Liver (tissue), 9 donors: ENCODE results near the gene PLEKHA5. TPM values are rescaled to one million over a fixed set of nuclear protein-coding genes. Genes with fewer than 3 reads are reported as not detected.

ENCODE experiments used
- DNase-seq: peaks from one replicate; pipeline ENCODE4 v3.0.0-alpha.2; 2017; ENCODE audit warnings: low spot score
- H3K27ac ChIP-seq, 2 donors: one replicate each; pipeline ENCODE4 v1.7.0; 2013; ENCODE audit warnings: inconsistent platforms in 2 of 2, low read length in 2 of 2, control low read depth in 1 of 2, low read depth in 1 of 2, mild to moderate bottlenecking in 1 of 2
- H3K27me3 ChIP-seq, 4 donors: one replicate each; pipeline versions ENCODE4 v1.6.1 to v1.7.0; 2013; ENCODE audit warnings: low read length in 3 of 4, inconsistent platforms in 1 of 4, mild to moderate bottlenecking in 1 of 4, moderate library complexity in 1 of 4; ENCODE audit not compliant: control insufficient read depth in 4 of 4, insufficient read depth in 4 of 4
- H3K36me3 ChIP-seq, 4 donors: one replicate each; pipeline versions ENCODE4 v1.6.1 to v1.7.0; 2013; ENCODE audit warnings: low read length in 3 of 4, mild to moderate bottlenecking in 3 of 4, low read depth in 1 of 4, moderate library complexity in 1 of 4; ENCODE audit not compliant: control insufficient read depth in 4 of 4, insufficient read depth in 3 of 4
- H3K4me1 ChIP-seq, 4 donors: one replicate each; pipeline versions ENCODE4 v1.6.1 to v1.7.0; 2013; ENCODE audit warnings: low read length in 3 of 4, mild to moderate bottlenecking in 3 of 4, moderate library complexity in 1 of 4; ENCODE audit not compliant: control insufficient read depth in 4 of 4, insufficient read depth in 4 of 4
- H3K4me3 ChIP-seq, 3 donors: one replicate each; pipeline versions ENCODE4 v1.6.1 to v1.7.0; 2013; ENCODE audit warnings: low read length in 3 of 3, control low read depth in 1 of 3, low read depth in 1 of 3, mild to moderate bottlenecking in 1 of 3
- H3K9ac ChIP-seq, 2 donors: one replicate each; pipeline ENCODE4 v1.7.0; 2013; ENCODE audit warnings: low read length in 2 of 2, mild to moderate bottlenecking in 2 of 2, moderate library complexity in 2 of 2, control low read depth in 1 of 2, low read depth in 1 of 2
- H3K9me3 ChIP-seq, 4 donors: one replicate each; pipeline versions ENCODE4 v1.6.1 to v1.7.0; 2013; ENCODE audit warnings: low read length in 3 of 4; ENCODE audit not compliant: control insufficient read depth in 4 of 4
- CTCF ChIP-seq: fragments of 150-350 bp; IDR thresholded peaks from 2 replicates; pipeline ENCODE4 v1.5.1; 2017; ENCODE audit warnings: improper control_type of control experiment, low read depth, low read length; ENCODE audit not compliant: missing input control
- EGR1 ChIP-seq, 2 donors: IDR thresholded peaks; 2 replicates each; pipeline ENCODE4 v1.6.1; 2016 to 2018; ENCODE audit warnings: antibody characterized with exemption in 2 of 2, low read depth in 2 of 2
- FOXA1 ChIP-seq: IDR thresholded peaks from 2 replicates; pipeline ENCODE4 v1.6.1; 2016; ENCODE audit warnings: antibody characterized with exemption
- FOXA2 ChIP-seq: IDR thresholded peaks from 2 replicates; pipeline ENCODE4 v1.6.1; 2016; ENCODE audit warnings: antibody characterized with exemption
- GABPA ChIP-seq, 2 donors: IDR thresholded peaks in 1 of 2; conservative IDR thresholded peaks in 1 of 2; 2 replicates each; pipeline ENCODE4 v1.6.1; 2016; ENCODE audit warnings: antibody characterized with exemption in 2 of 2, mild to moderate bottlenecking in 1 of 2, moderate library complexity in 1 of 2
- HNF4A ChIP-seq, 2 donors: conservative IDR thresholded peaks; 2 replicates each; pipeline ENCODE4 v1.6.1; 2016; ENCODE audit warnings: antibody characterized with exemption in 2 of 2, mild to moderate bottlenecking in 2 of 2
- HNF4G ChIP-seq: IDR thresholded peaks from 2 replicates; pipeline ENCODE4 v1.6.1; 2016; ENCODE audit warnings: antibody characterized with exemption
- JUND ChIP-seq, 2 donors: IDR thresholded peaks; 2 replicates each; pipeline ENCODE4 v1.6.1; 2016; ENCODE audit warnings: antibody characterized with exemption in 2 of 2
- MAX ChIP-seq: IDR thresholded peaks from 2 replicates; pipeline ENCODE4 v1.6.1; 2016; ENCODE audit warnings: antibody characterized with exemption
- NR2F2 ChIP-seq: IDR thresholded peaks from 2 replicates; pipeline ENCODE4 v1.6.1; 2016; ENCODE audit warnings: antibody characterized with exemption
- RAD21 ChIP-seq, 2 donors: IDR thresholded peaks; 2 replicates each; pipeline ENCODE4 v1.6.1; 2016; ENCODE audit warnings: antibody characterized with exemption in 2 of 2, mild to moderate bottlenecking in 2 of 2
- RXRA ChIP-seq, 2 donors: IDR thresholded peaks; 2 replicates each; pipeline ENCODE4 v1.6.1; 2017 to 2018; ENCODE audit warnings: antibody characterized with exemption in 2 of 2, mild to moderate bottlenecking in 1 of 2
- SP1 ChIP-seq: IDR thresholded peaks from 2 replicates; pipeline ENCODE4 v1.6.1; 2018; ENCODE audit warnings: antibody characterized with exemption, mild to moderate bottlenecking
- TAF1 ChIP-seq: conservative IDR thresholded peaks from 2 replicates; pipeline ENCODE4 v1.6.1; 2016; ENCODE audit warnings: antibody characterized with exemption, mild to moderate bottlenecking
- YY1 ChIP-seq: IDR thresholded peaks from 2 replicates; pipeline ENCODE4 v1.6.1; 2016; ENCODE audit warnings: antibody characterized with exemption, mild to moderate bottlenecking
- ZBTB33 ChIP-seq: IDR thresholded peaks from 2 replicates; pipeline ENCODE4 v1.6.1; 2016; ENCODE audit warnings: antibody characterized with exemption
- WGBS: extraction: QIAGEN DNeasy Blood & Tissue Kit; methylation state at CpG from one replicate; pipeline ENCODE4 v1.1.7; 2013; 5-methylcytosine and 5-hydroxymethylcytosine counted together
- polyA plus RNA-seq, 2 donors: library from polyadenylated mRNA; stranded (reverse) in 1 of 2; unstranded in 1 of 2; fragments of 200-250 nt in 1 of 2; fragments of >200 nt in 1 of 2; fragmentation: Nextera tagmentation in 1 of 2; extraction: Ambion mirVana in 1 of 2; gene quantifications; one replicate each; pipeline versions ENCODE4 v1.2.1 to v1.2.3, GENCODE V29; 2013 to 2015
- total RNA-seq, 2 donors: library from RNA; depleted of rRNA; stranded (reverse); fragments of >200 nt; gene quantifications; one replicate each; pipeline ENCODE4 v1.2.3, GENCODE V29; 2014
- TF ChIP-seq, protein P1 (sequence below): IDR thresholded peaks from 2 replicates; pipeline ENCODE4 v1.6.1; 2016; ENCODE audit warnings: antibody characterized with exemption
- TF ChIP-seq, protein P2 (sequence below): IDR thresholded peaks from 2 replicates; pipeline ENCODE4 v1.6.1; 2016; ENCODE audit warnings: antibody characterized with exemption, mild to moderate bottlenecking
- donor health status: healthy.
- donor health status: healthy.
- donor health status: healthy.
- donor health status: healthy.
- donor health status: healthy.

The PLEKHA5 gene
- total and polyA plus RNA-seq, 4 donors: 4.6 to 25.5 (median 16.8) TPM

- WGBS: 91% methylated on average over 4 of the region's 4 CpGs
- Histone ChIP-seq H3K4me1 (no peaks in the 10 kb centered on the region), H3K9me3 (no peaks in the 10 kb centered on the region), H3K27ac (no peak overlapping the region), H3K27me3 (no peaks in the 10 kb centered on the region), H3K9ac (no peak overlapping the region), H3K4me3 (no peak overlapping the region), H3K36me3 (peaks cover 4 to 27% (median 8%) of the 10 kb centered on the region in 4 donors)
- DNase-seq: no peak
- TF ChIP-seq EGR1 (IDR thresholded peaks at IDR 0.05; ENCODE audit: low read depth in 2 of 2): no peak
- TF ChIP-seq JUND (IDR thresholded peaks at IDR 0.05): peak in 1 of 2 donors; percentile 27
- no peak for TF ChIP-seq TAF1
- no peak for TF ChIP-seq ZBTB33
- TF ChIP-seq GABPA (IDR thresholded peaks at IDR 0.05 in 1 of 2, conservative IDR thresholded peaks at IDR 0.05 in 1 of 2): no peak
- TF ChIP-seq CTCF: no peak
- TF ChIP-seq YY1: peak; percentile 45
- peak; percentile 41 for TF ChIP-seq FOXA1
- TF ChIP-seq RAD21 (IDR thresholded peaks at IDR 0.05): no peak
- TF ChIP-seq MAX: no peak
- TF ChIP-seq NR2F2: peak; percentile 16
- TF ChIP-seq SP1: no peak
- TF ChIP-seq HNF4A (conservative IDR thresholded peaks at IDR 0.05): no peak
- TF ChIP-seq FOXA2: peak; percentile 69
- TF ChIP-seq, protein P1, sequence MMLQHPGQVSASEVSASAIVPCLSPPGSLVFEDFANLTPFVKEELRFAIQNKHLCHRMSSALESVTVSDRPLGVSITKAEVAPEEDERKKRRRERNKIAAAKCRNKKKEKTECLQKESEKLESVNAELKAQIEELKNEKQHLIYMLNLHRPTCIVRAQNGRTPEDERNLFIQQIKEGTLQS: no peak
- TF ChIP-seq HNF4G: no peak
- TF ChIP-seq, protein P2, sequence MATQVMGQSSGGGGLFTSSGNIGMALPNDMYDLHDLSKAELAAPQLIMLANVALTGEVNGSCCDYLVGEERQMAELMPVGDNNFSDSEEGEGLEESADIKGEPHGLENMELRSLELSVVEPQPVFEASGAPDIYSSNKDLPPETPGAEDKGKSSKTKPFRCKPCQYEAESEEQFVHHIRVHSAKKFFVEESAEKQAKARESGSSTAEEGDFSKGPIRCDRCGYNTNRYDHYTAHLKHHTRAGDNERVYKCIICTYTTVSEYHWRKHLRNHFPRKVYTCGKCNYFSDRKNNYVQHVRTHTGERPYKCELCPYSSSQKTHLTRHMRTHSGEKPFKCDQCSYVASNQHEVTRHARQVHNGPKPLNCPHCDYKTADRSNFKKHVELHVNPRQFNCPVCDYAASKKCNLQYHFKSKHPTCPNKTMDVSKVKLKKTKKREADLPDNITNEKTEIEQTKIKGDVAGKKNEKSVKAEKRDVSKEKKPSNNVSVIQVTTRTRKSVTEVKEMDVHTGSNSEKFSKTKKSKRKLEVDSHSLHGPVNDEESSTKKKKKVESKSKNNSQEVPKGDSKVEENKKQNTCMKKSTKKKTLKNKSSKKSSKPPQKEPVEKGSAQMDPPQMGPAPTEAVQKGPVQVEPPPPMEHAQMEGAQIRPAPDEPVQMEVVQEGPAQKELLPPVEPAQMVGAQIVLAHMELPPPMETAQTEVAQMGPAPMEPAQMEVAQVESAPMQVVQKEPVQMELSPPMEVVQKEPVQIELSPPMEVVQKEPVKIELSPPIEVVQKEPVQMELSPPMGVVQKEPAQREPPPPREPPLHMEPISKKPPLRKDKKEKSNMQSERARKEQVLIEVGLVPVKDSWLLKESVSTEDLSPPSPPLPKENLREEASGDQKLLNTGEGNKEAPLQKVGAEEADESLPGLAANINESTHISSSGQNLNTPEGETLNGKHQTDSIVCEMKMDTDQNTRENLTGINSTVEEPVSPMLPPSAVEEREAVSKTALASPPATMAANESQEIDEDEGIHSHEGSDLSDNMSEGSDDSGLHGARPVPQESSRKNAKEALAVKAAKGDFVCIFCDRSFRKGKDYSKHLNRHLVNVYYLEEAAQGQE: no peak
- TF ChIP-seq RXRA (IDR thresholded peaks at IDR 0.05): no peak
Measured at GRCh38 chr12:19273482-19274330, 144.2 kb downstream of the PLEKHA5 start.
